Stimulated activated CD8-positive, alpha-beta memory T cell treated with anti-CD3 and anti-CD28 coated beads, Interleukin-7, amount 100 ng/mL, for 1 hour (primary cell): ENCODE measurements around the gene ODF2.
"Not testable (repeated sequence)": the region's sequence is repeated elsewhere in the genome, so short reads cannot be mapped to it uniquely, and the experiment has no call there.

Experiments used
- DNase-seq, 2 donors: peaks; one replicate each; pipeline ENCODE4 v3.0.0-alpha.2; 2020; ENCODE audit warnings: low read depth in 2 of 2

The ODF2 gene

GRCh38 chr9:128424268-128424780, 31.5 kb upstream of the ODF2 start:
- no peak for DNase-seq

DNA sequence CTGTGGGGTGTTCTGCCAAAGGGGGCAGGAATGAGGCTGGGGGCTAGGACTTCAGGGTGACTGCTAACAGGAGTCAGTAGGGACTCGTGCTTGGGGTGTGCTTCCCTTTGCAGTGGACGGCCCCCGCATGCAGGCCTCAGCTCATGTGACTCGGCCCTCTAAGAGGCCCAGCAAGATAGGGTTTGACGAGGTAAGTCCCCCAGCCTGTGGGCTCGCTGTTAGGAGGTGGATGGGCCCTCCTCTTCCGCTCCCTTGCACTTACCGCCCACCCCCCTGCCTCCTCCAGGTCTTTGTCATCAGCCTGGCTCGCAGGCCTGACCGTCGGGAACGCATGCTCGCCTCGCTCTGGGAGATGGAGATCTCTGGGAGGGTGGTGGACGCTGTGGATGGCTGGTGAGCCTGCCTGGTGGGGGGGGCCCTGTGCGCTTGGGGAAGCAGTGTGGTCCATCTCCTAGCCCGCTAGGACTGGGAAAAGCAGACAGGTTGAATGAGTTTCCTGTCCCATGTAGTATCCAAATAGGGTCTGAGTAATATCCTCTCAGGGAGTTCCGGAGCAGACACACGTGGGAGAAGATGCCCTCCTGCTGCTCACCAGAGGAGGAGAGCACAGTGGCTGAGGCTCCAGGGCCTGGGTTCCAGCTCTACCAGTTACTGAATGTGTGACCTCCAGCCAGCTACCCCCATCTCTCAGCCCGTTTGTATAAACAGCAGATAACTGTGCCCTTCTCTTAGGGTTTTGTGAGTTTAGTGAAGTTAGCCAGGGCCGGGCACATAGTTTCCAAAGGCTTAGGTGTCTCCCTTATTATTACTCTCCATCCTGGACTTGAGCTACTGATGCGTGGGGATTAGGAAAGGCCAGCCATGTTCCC, 26.9 kb upstream of the ODF2 start:
- no peak for DNase-seq

DNA sequence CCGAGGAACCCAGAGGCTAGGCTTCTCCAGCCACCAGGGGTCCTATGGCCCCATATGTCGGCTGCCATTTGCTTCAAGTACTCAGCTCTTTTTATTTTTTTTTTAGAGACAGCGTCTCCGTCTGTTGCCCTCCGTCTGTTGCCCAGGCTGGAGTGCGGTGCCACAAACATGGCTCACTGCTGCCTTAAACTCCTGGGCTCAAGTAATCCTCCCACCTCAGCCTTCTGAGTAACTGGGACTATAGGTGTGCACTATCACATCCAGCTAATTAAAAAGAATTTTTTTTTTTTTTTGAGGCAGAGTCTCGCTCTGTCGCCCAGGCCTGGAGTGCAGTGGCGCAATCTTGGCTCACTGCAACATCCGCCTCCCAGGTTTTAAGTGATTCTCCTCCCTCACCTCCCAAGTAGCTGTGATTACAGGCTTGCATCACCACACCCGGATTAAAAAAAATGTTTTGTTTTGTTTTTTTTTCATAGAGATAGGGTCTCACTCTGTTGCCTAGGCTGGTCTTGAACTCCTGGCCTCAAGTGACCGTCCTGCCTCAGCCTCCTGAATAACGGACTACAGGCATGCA, 26.2 kb upstream of the ODF2 start:
- no peak for DNase-seq

DNA sequence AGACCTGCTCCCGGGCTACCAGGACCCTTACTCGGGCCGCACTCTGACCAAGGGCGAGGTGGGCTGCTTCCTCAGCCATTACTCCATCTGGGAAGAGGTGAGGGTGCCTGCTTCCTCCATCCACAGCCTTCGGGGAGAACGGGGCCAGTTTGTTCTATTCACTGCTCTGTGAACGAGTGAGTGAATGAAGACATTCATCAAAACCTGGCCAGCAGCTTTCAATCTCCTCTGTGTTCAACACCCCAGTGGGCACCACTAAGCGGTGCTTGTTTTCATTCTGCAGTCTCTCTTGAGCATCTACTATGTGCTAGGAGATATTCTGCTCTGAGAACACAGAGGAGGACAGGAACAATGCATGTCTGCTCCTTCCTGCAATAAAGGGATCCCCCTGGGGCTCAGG, 24.6 kb upstream of the ODF2 start:
- no peak for DNase-seq

- no peak for DNase-seq
These were observed 21.5 kb upstream of the ODF2 start for GRCh38 chr9:128434340-128434739.

DNA sequence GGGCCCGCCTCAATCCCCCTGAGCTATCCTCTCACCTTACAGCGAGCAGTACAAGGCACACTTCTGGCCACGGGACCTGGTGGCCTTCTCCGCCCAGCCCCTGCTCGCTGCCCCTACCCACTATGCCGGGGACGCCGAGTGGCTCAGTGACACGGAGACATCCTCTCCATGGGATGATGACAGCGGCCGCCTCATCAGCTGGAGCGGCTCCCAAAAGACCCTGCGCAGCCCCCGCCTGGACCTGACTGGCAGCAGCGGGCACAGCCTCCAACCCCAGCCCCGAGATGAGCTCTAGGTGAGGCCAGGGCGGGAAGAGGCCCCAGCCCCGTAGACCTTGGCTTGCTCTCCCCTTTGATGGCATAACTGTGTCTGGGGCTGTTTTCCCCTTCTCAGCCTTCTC, 20.2 kb upstream of the ODF2 start:
- no peak for DNase-seq

- peak; percentile 64 to 76 for DNase-seq
These were observed 17.3 kb upstream of the ODF2 start for GRCh38 chr9:128438343-128439109.

DNA sequence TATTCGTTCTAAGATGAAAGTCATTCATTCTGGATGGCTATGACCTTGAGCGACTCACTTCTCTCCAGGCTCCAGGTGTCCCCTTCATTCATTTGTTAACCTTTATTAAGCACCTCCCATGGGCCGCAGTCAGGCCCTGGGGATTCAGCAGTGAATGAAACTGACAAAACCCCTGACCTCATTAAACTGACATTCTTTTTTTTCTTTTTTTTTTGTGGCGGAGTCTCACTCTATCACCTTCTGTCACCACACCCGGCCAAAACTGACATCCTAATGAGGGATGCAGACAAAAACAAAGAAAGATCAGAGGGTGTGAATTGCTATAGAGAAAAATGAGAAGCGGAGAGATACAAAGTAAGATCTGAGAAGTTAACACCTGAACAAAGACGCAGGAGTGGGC, 16.5 kb upstream of the ODF2 start:
- no peak for DNase-seq

GRCh38 chr9:128442150-128442549, 13.7 kb upstream of the ODF2 start:
- DNase-seq: no peak

- not testable (repeated sequence) for DNase-seq
These were observed 9.3 kb upstream of the ODF2 start for GRCh38 chr9:128446505-128446904.

GRCh38 chr9:128448746-128449145, 7.1 kb upstream of the ODF2 start:
- no peak for DNase-seq

DNA sequence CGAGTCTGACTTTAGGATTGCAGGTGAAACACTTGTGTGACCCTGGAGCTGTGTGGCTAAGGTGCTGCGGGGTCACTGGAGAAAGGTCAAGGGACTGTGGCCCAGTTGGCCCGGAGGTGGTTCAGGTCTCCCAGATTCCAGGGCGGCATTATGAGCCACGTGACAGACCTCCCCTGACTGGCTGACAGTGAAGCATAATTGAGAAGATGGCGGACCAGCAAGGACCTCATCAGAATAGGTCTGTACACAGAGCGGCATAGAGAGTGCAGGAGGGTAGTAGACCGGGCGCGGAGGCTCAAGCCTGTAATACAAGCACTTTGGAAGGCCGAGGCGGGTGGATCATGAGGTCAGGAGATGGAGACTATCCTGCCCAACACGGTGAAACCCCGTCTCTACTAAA, 815 bp upstream of the ODF2 start:
- no peak for DNase-seq

DNA sequence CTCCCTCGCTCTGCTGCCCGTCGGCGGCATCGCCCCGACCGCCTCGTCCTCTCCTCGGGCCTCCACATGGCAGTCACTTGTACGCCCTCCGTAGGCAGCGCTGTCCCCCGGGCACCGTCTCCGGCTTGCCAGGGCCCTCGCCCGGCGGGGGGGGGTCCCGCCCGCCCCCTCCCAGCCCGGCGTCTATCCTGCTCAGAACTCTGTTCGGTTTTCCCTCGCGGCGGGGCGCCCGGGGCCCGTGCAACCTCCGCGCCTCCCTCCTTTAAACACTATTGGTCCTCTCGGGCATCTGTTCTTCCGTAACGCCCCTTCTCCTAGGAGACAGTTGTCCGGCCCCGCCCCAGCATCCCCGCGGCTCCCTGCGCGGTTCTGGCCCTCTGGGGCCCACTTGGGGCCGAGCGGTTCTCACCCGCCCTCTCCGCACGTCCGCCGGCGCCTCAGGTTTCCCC, 831 bp downstream of the ODF2 start:
- peak in 1 of 2 donors; percentile 35 for DNase-seq

DNA sequence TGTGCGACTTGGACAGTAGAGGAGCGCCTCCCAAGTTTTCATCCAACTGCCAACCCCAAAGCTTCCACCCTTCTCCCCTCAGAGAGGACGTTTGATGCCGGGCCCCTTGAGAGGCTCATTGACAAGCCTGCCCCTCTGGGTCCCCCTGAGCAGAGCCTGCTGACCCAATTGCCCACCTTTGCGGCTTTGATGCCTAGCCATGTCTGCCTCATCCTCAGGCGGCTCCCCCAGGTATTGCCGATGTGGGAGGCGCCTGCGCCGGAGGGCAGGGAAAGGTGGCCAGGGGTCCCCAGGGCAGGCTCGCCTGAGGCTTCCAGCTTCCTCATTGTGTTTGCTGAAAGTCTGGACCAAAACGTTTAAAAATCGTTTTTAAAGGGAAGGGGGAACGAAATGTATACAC, 1.4 kb downstream of the ODF2 start:
- no peak for DNase-seq

DNA sequence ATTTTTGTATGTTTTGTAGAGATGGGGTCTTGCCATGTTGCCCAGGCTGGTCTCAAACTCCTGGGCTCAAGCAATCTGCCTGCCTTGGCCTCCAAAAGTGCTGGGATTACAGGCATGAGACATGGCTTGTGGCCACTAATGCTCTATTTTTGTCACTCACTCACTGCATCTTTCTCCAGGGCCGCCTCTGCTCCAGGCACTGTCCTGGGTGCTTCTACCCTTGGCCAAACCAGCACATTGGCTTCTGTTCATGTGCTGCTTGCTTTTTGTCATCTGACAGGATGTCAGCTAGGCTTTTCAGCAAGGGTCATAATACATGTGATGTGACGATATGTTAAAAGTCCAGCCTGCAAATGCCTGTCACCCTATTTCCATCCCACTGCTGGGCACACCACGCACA, 3.2 kb downstream of the ODF2 start:
- DNase-seq: no peak

DNA sequence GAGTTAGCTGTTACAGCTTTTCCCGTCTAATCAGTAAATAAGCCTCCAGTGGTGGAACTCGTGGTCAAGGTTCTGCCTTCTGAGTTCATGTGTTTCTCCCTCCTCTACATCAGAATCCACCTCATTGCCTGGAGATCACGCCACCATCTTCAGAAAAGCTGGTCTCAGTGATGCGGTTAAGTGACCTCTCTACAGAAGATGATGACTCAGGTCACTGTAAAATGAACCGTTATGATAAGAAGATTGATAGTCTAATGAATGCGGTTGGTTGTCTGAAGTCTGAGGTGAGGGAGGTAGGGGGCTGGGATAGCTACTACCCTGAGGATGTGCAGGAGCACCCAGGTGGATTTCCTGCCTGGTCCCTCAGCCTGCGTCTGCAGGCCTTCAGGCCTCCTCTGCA, 13.3 kb downstream of the ODF2 start:
- no peak for DNase-seq

DNA sequence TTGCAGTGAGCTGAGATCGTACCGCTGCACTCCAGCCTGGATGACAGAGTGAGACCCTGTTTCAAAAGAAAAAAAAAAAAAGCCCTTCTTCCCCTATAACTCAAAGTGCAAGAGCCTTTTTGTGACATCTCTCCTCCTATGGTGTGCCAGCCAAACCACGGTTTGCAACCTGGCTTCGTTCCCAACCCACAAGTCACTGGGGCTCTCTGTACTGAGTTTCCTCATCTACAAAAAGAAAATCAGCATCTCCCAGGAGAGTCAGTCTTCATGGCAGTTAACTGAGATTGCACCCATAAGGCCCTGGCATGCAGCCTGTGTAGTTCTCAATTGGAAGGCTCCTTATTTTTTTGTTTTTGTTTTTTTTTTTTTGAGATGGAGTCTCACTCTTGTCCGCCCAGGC, 14.8 kb downstream of the ODF2 start:
- no peak for DNase-seq

GRCh38 chr9:128473104-128473503, 17.3 kb downstream of the ODF2 start:
- no peak for DNase-seq

- DNase-seq: no peak
These were observed 20.1 kb downstream of the ODF2 start for GRCh38 chr9:128475867-128476266.

GRCh38 chr9:128479262-128479661, 23.5 kb downstream of the ODF2 start:
- DNase-seq: no peak

DNA sequence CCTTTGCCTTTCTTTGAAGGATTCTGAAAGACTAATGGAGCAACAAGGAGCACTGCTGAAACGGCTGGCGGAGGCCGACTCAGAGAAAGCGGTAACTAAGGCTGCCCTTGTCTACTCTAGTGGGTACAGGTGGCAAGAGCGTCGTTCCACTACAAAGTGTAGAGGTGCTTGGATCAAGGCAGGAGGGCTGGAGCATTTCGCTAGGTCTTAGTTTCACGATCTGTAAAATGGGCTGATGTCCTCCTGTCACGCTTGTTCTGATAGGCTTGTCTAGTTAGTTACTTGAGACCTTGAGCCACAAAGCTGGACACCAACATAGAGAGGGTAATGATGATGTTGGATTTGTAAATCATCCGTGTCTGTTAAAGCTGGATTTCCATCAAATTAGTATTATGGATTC, 25.8 kb downstream of the ODF2 start:
- DNase-seq: no peak

DNA sequence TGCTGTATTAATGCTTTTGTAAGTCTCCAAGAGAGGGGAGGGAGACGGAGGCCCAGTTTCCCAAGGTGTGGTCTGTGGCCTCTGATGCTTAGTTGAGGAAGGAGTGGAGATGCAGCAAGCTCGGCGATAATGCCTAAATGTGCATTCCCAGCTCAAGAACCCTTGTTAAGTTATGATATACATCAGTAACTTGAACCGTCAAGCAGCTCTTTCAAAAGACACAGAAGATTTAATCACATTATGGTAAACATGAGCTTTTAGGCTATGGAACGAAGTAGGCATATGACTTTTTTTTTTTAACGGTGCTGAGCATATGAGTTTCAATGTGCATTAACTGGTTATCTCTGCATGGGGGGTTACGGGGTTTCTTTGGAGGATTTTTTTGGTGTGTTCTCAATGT, 26.4 kb downstream of the ODF2 start:
- DNase-seq: no peak
